H9 (cell line): ENCODE results near the gene PYDC1. TPM values are rescaled to one million over a fixed set of nuclear protein-coding genes. Genes with fewer than 3 reads are reported as not detected.
A peak's percentile ranks its signal among the peaks of the same experiment; 100 is the strongest.

Experiments
- DNase-seq: peaks from one replicate; pipeline ENCODE4 v3.0.0-alpha.2; 2017
- H2AFZ ChIP-seq: one replicate; pipeline ENCODE4 v1.6.1; 2013; ENCODE audit warnings: mild to moderate bottlenecking, low read length, control low read depth, moderate library complexity
- H2AK5ac ChIP-seq: 2 replicates; pipeline ENCODE4 v1.6.1; 2013; ENCODE audit warnings: low read length, control low read depth, mixed read lengths; ENCODE audit not compliant: insufficient read length
- H2BK120ac ChIP-seq: one replicate; pipeline ENCODE4 v1.6.1; 2013; ENCODE audit warnings: low read depth, mild to moderate bottlenecking, low read length, control low read depth, inconsistent platforms; ENCODE audit not compliant: poor library complexity, severe bottlenecking
- H2BK12ac ChIP-seq: 2 replicates; pipeline ENCODE4 v1.6.1; 2013; ENCODE audit warnings: low read length, control low read depth, mixed read lengths, low read depth; ENCODE audit not compliant: insufficient read length
- H2BK15ac ChIP-seq: 2 replicates; pipeline ENCODE4 v1.6.1; 2013; ENCODE audit warnings: low read depth, low read length, control low read depth
- H2BK20ac ChIP-seq: one replicate; pipeline ENCODE4 v1.6.1; 2013; ENCODE audit warnings: low read depth, mild to moderate bottlenecking, low read length, control low read depth, inconsistent platforms; ENCODE audit not compliant: poor library complexity, severe bottlenecking
- H2BK5ac ChIP-seq: 2 replicates; pipeline ENCODE4 v1.6.1; 2013; ENCODE audit warnings: low read length, control low read depth, mixed read lengths; ENCODE audit not compliant: insufficient read length
- H3K14ac ChIP-seq: 2 replicates; pipeline ENCODE4 v1.6.1; 2013; ENCODE audit warnings: low read length, control low read depth; ENCODE audit not compliant: insufficient read depth
- H3K18ac ChIP-seq: 2 replicates; pipeline ENCODE4 v1.6.1; 2013; ENCODE audit warnings: low read depth, mild to moderate bottlenecking, mixed read lengths, low read length, control low read depth; ENCODE audit not compliant: insufficient read length
- H3K23ac ChIP-seq: 2 replicates; pipeline ENCODE4 v1.6.1; 2013; ENCODE audit warnings: low read length, control low read depth, mixed read lengths, low read depth; ENCODE audit not compliant: insufficient read length
- H3K23me2 ChIP-seq: 2 replicates; pipeline ENCODE4 v1.6.1; 2013; ENCODE audit warnings: low read depth, mild to moderate bottlenecking, mixed read lengths, low read length, control low read depth; ENCODE audit not compliant: insufficient read length, poor library complexity, severe bottlenecking
- H3K27ac ChIP-seq: 2 replicates; pipeline ENCODE4 v1.5.1; 2013; ENCODE audit warnings: low read length, control low read depth, mixed read lengths, low read depth; ENCODE audit not compliant: insufficient read length
- H3K27me3 ChIP-seq: 2 replicates; pipeline ENCODE4 v1.6.1; 2013; ENCODE audit warnings: low read length, control low read depth, inconsistent platforms; ENCODE audit not compliant: insufficient read depth
- H3K4ac ChIP-seq: 2 replicates; pipeline ENCODE4 v1.6.1; 2013; ENCODE audit warnings: low read depth, mild to moderate bottlenecking, control low read depth, inconsistent platforms, low read length, moderate library complexity
- H3K4me1 ChIP-seq: 2 replicates; pipeline ENCODE4 v1.6.1; 2013; ENCODE audit warnings: low read length, control low read depth, inconsistent platforms; ENCODE audit not compliant: insufficient read depth
- H3K4me2 ChIP-seq: 2 replicates; pipeline ENCODE4 v1.6.1; 2013; ENCODE audit warnings: low read length, control low read depth, mixed read lengths; ENCODE audit not compliant: insufficient read length, insufficient read depth
- H3K56ac ChIP-seq: 2 replicates; pipeline ENCODE4 v1.6.1; 2013; ENCODE audit warnings: low read depth, mild to moderate bottlenecking, mixed read lengths, low read length, control low read depth; ENCODE audit not compliant: insufficient read length
- H3K79me1 ChIP-seq: 2 replicates; pipeline ENCODE4 v1.6.1; 2013; ENCODE audit warnings: low read depth, mild to moderate bottlenecking, moderate library complexity, low read length, control low read depth, inconsistent platforms; ENCODE audit not compliant: insufficient read depth, poor library complexity, severe bottlenecking
- H3K79me2 ChIP-seq: 2 replicates; pipeline ENCODE4 v1.6.1; 2013; ENCODE audit warnings: low read length, control low read depth, inconsistent platforms; ENCODE audit not compliant: insufficient read depth
- H3K9ac ChIP-seq: 2 replicates; pipeline ENCODE4 v1.6.1; 2013; ENCODE audit warnings: low read length, control low read depth, mixed read lengths; ENCODE audit not compliant: insufficient read length; ENCODE audit errors: extremely low read depth
- H3K9me3 ChIP-seq: one replicate; pipeline ENCODE4 v1.6.1; 2013; ENCODE audit warnings: low read depth, low read length, inconsistent platforms; ENCODE audit not compliant: control insufficient read depth
- H3T11ph ChIP-seq: one replicate; pipeline ENCODE4 v1.6.1; 2013; ENCODE audit warnings: mild to moderate bottlenecking, low read length, control low read depth, inconsistent platforms
- H4K20me1 ChIP-seq: one replicate; pipeline ENCODE4 v1.6.1; 2013; ENCODE audit not compliant: control insufficient read depth, insufficient read length, insufficient read depth
- H4K5ac ChIP-seq: 2 replicates; pipeline ENCODE4 v1.6.1; 2013; ENCODE audit warnings: low read depth, mild to moderate bottlenecking, mixed read lengths, low read length, control low read depth; ENCODE audit not compliant: insufficient read length
- H4K8ac ChIP-seq: replicated peaks from 2 replicates; pipeline ENCODE4 v1.6.1; 2013; ENCODE audit warnings: low read length, control low read depth, mixed read lengths, low read depth; ENCODE audit not compliant: insufficient read length
- H4K91ac ChIP-seq: 2 replicates; pipeline ENCODE4 v1.6.1; 2013; ENCODE audit warnings: low read depth, mild to moderate bottlenecking, moderate library complexity, mixed read lengths, low read length, control low read depth; ENCODE audit not compliant: insufficient read length
- H3K27ac Mint-ChIP-seq, 3 experiments: 2 replicates in 2 of 3; 3 replicates in 1 of 3; pipeline ENCODE4 v1.8.0; 2020 to 2021; ENCODE audit warnings: mixed read lengths in 3 of 3, mild to moderate bottlenecking in 1 of 3, moderate library complexity in 1 of 3
- H3K27me3 Mint-ChIP-seq: 2 replicates; pipeline ENCODE4 v1.8.0; 2021; ENCODE audit warnings: low read depth, mild to moderate bottlenecking, moderate library complexity, mixed read lengths
- H3K36me3 Mint-ChIP-seq, 3 experiments: 2 replicates in 2 of 3; 3 replicates in 1 of 3; pipeline ENCODE4 v1.8.0; 2020 to 2021; ENCODE audit warnings: low read depth in 3 of 3, mixed read lengths in 3 of 3; ENCODE audit not compliant: insufficient read depth in 1 of 3
- H3K4me1 Mint-ChIP-seq, 2 experiments: 2 replicates each; pipeline ENCODE4 v1.8.0; 2020; ENCODE audit warnings: mixed read lengths in 2 of 2
- H3K4me3 Mint-ChIP-seq, 2 experiments: 2 replicates in 1 of 2; 3 replicates in 1 of 2; pipeline ENCODE4 v1.8.0; 2020 to 2021; ENCODE audit warnings: mild to moderate bottlenecking in 2 of 2, mixed read lengths in 2 of 2, moderate library complexity in 1 of 2
- H3K9me3 Mint-ChIP-seq, 2 experiments: 2 replicates in 1 of 2; 3 replicates in 1 of 2; pipeline ENCODE4 v1.8.0; 2020; ENCODE audit warnings: mild to moderate bottlenecking in 2 of 2, mixed read lengths in 2 of 2, moderate library complexity in 1 of 2
- WGBS: extraction: QIAGEN DNeasy Blood & Tissue Kit; methylation state at CpG from one replicate; pipeline ENCODE4 v1.1.7; 2013; ENCODE audit warnings: missing lambda C conversion rate, low lambda C conversion rate, mixed read lengths; ENCODE audit not compliant: insufficient read length; ENCODE audit errors: extremely low coverage; 5-methylcytosine and 5-hydroxymethylcytosine counted together
- total RNA-seq: library from RNA; stranded (reverse); gene quantifications from 2 replicates; pipeline ENCODE4 v1.2.1, GENCODE V29; 2021
- TF ChIP-seq, protein P1 (sequence below): fragments of 200-600 bp; sonication (generic); conservative IDR thresholded peaks from 3 replicates; pipeline ENCODE4 v1.8.0; 2021; ENCODE audit warnings: antibody characterized with exemption, mild to moderate bottlenecking

PYDC1 gene
- total RNA-seq, 1 experiment from 2014 or later, result 0.70 TPM

DNA sequence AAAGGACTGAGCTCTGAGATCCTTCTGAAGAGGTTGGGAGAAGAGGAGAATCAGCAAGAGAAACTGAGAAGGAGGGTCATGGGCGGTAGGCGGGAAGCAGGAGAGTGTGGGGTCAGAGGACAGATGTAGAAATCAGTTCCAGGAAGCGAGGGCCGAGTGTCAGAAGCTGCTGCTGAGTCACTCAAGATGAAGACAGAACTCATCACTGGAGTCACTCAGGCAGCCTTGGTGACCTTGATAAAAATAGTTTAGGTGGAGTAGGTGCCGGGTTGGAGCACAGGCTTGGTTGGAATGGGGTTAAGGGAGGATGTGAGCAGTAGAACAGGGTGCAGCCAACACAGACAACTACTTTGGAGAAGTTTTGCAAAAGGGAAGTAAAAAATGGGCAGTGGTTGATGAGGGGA lies 36.7 kb upstream of the PYDC1 start:
- Histone ChIP-seq H3K23me2 (no peaks in the 10 kb centered on the region), H3K18ac (no peak overlapping the region), H4K8ac (no peak overlapping the region), H3K4ac (no peak overlapping the region), H2AK5ac (no peak overlapping the region), H4K5ac (no peak overlapping the region), H3K14ac (no peak overlapping the region), H2BK15ac (no peak overlapping the region), H3T11ph (no peak overlapping the region), H2BK12ac (no peak overlapping the region), H3K56ac (no peak overlapping the region), H2BK20ac (no peak overlapping the region), H3K4me2 (no peak overlapping the region), H4K20me1 (no peaks in the 10 kb centered on the region), H3K9me3 (no peaks in the 10 kb centered on the region), H3K23ac (no peak overlapping the region), H3K27me3 (no peaks in the 10 kb centered on the region), H3K4me1 (peaks cover 1% of the 10 kb centered on the region; the same call in 1 of the 2 replicates), H3K27ac (no peak overlapping the region), H3K79me2 (no peaks in the 10 kb centered on the region), H4K91ac (no peak overlapping the region), H2AFZ (no peak overlapping the region), H3K79me1 (no peaks in the 10 kb centered on the region), H2BK120ac (no peak overlapping the region), H3K9ac (no peak overlapping the region), H2BK5ac (no peak overlapping the region)
- H3K36me3 Mint-ChIP-seq, result no peaks in the 10 kb centered on the region
- TF ChIP-seq, protein P1, sequence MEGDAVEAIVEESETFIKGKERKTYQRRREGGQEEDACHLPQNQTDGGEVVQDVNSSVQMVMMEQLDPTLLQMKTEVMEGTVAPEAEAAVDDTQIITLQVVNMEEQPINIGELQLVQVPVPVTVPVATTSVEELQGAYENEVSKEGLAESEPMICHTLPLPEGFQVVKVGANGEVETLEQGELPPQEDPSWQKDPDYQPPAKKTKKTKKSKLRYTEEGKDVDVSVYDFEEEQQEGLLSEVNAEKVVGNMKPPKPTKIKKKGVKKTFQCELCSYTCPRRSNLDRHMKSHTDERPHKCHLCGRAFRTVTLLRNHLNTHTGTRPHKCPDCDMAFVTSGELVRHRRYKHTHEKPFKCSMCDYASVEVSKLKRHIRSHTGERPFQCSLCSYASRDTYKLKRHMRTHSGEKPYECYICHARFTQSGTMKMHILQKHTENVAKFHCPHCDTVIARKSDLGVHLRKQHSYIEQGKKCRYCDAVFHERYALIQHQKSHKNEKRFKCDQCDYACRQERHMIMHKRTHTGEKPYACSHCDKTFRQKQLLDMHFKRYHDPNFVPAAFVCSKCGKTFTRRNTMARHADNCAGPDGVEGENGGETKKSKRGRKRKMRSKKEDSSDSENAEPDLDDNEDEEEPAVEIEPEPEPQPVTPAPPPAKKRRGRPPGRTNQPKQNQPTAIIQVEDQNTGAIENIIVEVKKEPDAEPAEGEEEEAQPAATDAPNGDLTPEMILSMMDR, result no peak
- no peak for DNase-seq
- peak overlapping the region in 1 of 3 experiments; percentile 9; a peak in 1 of 7 replicates for H3K27ac Mint-ChIP-seq
- no peaks in the 10 kb centered on the region for H3K27me3 Mint-ChIP-seq
- no CpG with 5 or more reads among the region's 5 CpGs for WGBS
- H3K9me3 Mint-ChIP-seq, result no peaks in the 10 kb centered on the region
- H3K4me1 Mint-ChIP-seq, result peaks cover 12 to 15% of the 10 kb centered on the region in 2 experiments; a peak in 3 of 4 replicates
- H3K4me3 Mint-ChIP-seq, result no peak overlapping the region
